Stromal cell of bone marrow (primary cell): ENCODE measurements around the gene ZBTB1.
"Not testable (repeated sequence)": the region's sequence is repeated elsewhere in the genome, so short reads cannot be mapped to it uniquely, and the experiment has no call there.

Experiments
- DNase-seq: peaks from one replicate; pipeline ENCODE4 v3.0.0-alpha.2; 2012; ENCODE audit warnings: low read depth

Gene ZBTB1

DNA sequence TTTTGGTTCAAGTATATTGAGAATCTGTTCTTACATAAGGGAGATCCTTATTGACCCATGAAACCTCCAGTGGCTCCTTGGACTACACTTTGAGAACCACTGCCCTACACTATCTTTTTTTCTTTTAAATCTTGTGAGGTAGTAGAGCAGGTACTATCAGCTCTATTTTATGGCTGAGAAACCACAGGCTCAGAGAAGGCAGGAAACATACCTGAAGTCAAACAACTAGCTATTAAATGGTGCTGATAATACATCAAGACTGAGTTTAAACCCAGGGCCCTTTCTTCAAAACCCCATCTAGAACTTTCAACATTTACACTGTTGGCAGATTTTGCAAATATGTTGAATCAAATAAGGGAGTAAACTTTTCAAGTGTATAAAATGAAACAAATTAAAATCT is 7.8 kb upstream of the ZBTB1 start:
- no peak for DNase-seq

GRCh38 chr14:64500088-64500487 is 4.5 kb upstream of the ZBTB1 start:
- no peak for DNase-seq

DNA sequence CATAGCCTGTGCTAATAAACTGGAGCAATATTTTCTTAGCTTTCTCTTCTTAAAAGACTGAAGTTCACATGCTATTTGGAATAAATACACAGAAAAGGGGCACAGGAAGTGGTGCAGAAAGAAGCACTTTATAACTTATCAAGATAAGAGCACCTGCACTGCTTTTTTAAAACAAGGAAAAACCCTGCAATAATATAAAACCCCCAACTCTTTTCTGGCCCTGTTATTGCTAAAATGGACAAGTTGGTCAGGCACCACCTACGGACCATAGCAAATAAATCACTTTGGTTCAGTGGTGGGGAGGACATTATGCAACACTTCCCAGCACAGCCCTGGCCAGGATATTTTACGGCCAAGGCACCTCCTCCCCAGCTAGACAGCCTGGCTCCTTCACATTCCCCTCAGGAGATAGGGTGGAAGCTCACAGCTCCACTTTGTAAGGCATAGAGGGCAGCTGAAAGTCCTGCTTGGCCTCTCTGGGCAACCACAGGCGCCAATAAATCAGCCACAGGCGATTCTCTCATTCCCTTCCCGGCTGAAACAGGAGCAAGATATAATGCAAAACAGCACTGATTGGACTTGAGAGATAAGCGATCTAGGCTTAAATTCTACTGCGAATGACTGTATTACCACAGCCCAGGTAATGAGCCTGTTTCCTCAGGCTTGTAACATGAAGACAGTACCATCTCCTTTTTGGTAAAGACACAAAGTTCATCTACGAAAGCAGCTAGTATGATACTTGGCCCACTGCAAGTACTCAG is 3.0 kb upstream of the ZBTB1 start:
- peak; percentile 67 for DNase-seq

DNA sequence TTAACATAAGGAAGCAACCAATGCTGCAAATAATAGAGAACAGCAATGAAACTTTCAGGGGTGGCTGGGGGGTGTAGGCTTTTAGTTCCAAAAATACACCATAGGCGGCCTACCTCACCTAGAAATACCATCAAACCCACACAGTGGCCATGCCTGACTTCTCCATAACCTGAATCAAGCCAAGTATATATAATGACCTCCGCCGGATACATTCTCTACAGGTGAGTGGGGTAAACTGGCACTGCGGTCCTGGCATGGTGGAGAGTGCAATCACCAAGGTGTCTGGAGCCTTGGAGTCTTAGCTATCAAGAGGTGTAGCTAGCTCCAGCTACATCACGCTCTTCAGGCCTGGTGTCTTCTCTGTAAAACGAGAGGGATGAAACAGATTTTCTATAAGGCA is 2.1 kb upstream of the ZBTB1 start:
- no peak for DNase-seq

- no peak for DNase-seq
These were observed 1.6 kb upstream of the ZBTB1 start for GRCh38 chr14:64502887-64503433.

GRCh38 chr14:64503434-64504309 is 898 bp upstream of the ZBTB1 start, which contains the start of gene ZBTB25:
Gene ZBTB25 (minus strand): TSS chr14:64503838. CDS start chr14:64490533, 13,305 bp downstream.
- DNase-seq = peak; percentile 87

GRCh38 chr14:64504897-64505794 is 576 bp downstream of the ZBTB1 start:
- peak; percentile 77 for DNase-seq

- no peak for DNase-seq
These were observed 2.2 kb downstream of the ZBTB1 start for GRCh38 chr14:64506721-64507120.

DNA sequence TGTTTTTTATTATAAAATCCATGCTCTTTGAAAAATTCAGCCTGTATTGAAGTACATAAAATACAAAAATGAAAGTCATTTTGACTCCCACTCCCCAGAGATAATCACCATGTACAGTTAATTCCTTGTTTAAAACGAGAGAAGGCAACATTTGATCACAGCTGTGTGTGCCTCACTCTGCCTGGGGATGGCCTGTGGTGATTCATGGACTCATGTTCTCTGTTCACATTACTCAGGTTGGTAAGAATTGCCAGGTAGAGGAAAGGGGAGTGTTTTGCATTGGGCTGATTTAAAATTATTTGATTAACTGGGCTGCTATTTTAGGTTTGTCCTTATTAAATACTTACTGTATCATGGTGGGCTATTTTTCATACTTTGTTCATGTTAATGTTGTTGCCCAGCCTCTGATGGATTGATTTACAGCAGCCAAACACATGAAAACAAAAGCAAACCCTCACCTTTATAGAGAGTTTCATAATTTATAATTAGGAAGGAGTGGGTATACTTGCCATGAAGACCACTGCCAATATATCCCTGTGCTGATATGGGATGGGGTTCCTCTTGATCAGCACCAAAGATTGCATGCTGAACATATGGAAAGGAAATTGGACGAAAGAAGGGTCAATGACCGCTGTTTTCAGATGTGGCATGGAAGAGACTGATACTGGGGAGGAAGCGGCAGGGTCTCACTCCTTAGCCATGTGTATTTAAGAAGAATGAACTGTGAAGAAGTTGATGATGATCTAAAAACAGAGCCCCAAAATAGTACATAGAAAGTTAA is 3.0 kb downstream of the ZBTB1 start:
- DNase-seq = no peak

GRCh38 chr14:64508215-64508776 is 3.7 kb downstream of the ZBTB1 start:
- no peak for DNase-seq

DNA sequence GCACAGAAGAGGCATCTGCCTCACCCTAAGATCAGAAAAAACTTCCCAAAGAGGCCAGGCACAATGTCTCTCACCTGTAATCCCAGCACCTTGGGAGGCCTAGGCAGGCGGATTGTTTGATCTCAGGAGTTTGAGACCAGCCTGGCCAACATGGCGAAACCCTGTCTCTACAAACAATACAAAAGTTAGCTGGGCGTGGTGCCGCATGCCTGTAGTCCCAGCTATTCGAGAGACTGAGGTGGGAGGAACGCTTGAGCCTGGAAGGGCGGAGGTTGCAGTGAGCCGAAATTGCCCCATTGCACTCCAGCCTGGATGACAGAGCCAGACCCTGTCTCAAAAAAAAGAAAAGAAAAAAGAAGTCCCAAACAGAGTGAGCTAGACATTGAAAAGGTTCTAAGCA is 4.5 kb downstream of the ZBTB1 start:
- DNase-seq = no peak

- DNase-seq = peak; percentile 53
These were observed 6.5 kb downstream of the ZBTB1 start for GRCh38 chr14:64510825-64511671.

- no peak for DNase-seq
These were observed 8.7 kb downstream of the ZBTB1 start for GRCh38 chr14:64513271-64513670.

- DNase-seq = no peak
These were observed 10.5 kb downstream of the ZBTB1 start for GRCh38 chr14:64515053-64515452.

DNA sequence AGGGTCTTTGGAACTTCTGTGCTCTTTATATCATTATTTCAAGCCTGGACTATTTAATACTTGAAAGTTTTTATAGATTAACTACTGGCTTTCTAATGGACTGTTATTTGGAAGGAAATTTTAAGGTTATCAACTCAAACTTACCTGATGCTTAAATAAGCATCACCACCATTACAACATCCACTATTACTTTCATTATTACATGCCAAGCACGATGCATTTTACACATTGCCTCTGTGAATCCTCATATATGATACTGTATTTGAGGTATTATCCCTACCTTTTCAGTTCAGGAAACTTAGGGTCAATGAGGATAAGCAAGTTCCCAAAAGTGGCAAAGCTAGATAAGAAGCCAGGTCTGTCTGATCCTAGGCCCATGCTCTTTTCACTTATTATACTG is 12.4 kb downstream of the ZBTB1 start:
- no peak for DNase-seq

DNA sequence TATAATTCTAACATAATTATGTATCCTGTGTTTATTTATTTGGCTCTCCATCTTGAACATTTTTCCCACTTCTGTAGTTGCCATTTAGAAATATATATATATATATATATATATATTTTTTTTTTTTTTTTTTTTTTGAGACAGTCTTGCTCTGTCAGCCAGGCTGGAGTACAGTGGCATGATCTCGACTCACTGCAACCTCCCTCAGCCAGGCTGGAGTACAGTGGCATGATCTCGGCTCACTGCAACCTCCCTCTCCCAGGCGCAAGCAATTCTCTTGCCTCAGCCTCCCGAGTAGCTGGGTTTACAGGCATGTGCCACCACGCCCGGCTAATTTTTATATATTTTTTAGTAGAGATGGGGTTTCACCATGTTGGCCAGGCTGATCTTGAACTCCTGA is 13.1 kb downstream of the ZBTB1 start:
- DNase-seq = not testable (repeated sequence)

DNA sequence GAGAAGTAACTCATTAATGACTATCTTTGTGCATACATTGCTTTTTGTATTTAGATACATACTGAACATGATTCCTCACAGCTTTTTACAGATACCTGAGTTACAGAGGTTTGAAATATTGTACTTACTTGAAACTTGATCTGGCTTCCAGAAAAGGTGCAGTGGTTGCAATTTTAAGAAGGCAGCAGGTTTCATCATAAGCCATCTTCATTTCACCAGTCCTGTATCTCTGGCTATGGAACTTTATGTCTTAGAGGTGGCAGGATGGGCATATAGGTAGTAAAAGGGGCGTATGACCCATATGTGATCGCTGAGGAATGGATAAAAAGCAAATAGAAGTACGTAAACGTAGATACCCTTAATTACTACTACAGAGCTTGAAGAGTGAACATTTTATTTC is 13.7 kb downstream of the ZBTB1 start:
- no peak for DNase-seq

GRCh38 chr14:64520699-64521098 is 16.1 kb downstream of the ZBTB1 start:
- DNase-seq = no peak

- no peak for DNase-seq
These were observed 18.2 kb downstream of the ZBTB1 start for GRCh38 chr14:64522591-64523355.
